NCI-H2171 (cell line): ENCODE data around the gene FYCO1.

ENCODE experiments used
- DNase-seq: peaks from one replicate; lab custom pipeline; 2025; lab: John Stamatoyannopoulos, UW

The FYCO1 gene

DNA sequence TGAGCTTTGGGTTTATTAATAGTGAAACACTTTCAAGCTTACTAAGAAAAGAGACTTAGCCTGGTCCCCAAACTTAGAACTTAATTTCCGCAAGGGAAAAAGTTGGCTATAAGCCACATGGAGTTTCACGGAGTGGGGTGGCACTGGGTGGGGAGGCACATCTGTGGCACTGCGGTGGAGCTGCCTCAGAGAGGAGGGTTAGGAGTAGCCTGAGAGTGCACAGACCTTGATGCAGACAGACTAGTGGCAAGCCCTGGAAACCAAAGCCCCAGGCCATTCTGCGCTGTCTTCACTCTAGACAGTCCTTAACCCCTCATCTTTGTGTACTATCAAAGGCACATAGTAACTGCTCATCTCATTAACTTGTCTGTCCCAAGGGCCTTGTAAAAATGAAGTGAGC is 30.4 kb downstream of the FYCO1 start:
- no peak for DNase-seq

DNA sequence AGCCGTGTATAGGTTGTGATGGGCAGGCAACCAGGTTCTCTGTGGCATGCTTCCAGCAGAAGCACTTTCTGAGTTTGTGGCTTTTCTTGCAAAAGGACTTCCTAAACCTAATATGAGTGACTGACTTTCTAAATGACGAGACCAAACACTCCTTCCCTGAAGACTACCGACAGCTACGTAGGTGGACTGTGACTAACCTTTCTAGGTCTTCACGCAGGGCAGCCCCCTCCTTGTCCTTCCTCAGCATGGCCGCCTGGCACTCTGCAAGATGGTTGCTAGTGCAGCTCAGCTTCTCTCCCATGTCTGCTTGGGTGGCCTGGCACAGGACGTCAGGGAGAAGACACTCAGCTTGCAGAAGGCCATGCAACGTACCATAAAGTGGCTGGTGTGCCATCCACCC is 31.5 kb downstream of the FYCO1 start:
- DNase-seq, result no peak

DNA sequence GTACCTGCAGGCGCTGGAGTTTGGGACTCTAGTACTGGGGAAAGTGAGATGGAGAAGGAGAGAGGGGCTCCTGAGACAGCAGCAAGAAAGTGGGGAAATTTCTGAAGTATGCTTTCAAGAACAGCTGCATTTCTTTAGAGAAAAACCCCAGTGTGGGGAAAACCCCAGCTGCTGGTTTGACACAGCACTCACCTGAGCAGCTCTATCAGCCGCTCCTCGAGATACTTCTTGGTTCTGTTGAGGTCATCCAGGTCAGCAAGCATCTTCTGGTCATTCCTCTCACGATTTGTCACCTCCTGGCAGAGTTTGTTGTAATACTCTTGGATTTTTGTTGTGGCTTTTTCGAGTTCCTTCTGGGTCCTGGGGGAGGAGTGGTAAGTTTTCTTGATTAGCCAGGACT is 33.6 kb downstream of the FYCO1 start:
- no peak for DNase-seq

DNA sequence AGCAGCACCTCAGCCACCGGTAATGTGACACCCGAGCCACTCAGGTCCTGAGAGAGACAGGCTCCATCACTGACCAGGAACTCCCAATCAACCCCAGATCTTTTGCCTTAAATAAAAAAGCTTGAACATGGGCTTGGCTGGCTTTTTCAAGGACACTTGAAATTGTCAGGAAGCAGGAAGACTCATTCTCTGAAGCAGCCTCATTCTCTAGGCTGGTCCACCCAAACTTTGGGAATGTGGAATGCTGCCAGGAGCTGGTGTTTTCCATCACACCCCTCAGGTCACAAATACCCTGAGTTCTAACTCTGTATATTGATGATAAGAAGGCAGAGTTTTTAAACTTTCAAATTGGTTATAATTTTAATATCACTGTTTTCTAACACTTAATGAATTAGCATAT is 35.3 kb downstream of the FYCO1 start:
- no peak for DNase-seq

DNA sequence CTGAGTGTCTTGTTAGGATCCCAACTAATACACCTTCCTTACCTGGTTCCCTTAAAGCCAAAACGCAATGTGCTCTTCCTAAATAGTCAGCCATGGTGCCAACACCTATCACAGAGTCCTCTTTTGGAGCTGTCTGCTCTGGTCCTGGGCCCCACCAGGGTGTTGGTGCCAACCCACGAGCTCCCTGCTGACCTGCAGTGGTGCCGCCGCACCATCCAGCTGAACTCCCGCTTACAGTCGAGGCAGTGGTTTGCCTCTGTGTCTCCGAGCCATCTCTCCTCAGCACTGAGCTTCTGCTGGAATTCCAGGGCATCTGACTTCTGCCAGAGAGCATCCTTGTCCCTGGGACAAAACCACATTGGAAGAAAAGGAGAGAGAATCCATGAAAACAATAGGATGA is 36.4 kb downstream of the FYCO1 start:
- DNase-seq, result no peak

DNA sequence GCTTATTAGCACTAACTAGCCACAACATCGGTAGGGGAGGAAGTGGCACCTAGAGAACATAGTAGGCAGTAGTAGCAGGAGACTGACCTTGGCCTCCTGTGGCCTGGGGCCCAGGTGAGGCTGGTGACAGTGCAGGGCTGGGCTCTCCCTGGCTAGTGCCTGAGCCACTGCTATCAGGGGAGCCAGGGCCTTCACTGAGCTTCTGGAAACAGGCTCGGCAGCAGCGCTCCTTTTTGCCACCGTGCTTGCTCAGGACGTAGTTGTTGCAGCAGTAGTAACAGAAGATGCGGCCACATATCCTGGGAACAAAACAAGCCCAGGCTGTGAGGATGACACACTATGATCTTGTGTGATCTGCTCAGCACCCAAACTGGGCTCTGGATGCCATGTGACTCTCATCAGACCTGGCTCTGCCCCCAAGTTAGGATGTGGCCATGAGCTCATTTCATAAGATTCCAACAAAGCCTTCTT is 37.3 kb downstream of the FYCO1 start:
- DNase-seq, result no peak

DNA sequence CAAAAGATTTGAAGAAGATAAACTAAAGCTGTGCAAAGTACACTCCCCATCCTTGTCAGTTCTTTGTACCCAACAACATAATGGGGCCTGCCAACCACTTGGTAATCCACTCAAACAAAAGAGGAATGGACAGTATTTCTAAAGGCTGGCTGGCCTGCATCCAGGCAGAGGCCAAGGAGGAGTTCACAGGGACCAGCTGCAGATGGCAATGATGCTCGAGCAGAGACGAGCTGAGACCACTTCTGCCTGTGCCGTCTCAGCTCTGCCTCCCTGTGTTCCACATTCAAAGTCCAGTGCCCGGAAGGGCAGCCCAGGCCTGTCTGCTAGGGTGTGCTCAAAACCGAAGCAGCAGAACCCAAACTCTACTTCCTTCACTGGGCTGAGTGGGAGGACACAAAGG is 38.0 kb downstream of the FYCO1 start:
- no peak for DNase-seq

DNA sequence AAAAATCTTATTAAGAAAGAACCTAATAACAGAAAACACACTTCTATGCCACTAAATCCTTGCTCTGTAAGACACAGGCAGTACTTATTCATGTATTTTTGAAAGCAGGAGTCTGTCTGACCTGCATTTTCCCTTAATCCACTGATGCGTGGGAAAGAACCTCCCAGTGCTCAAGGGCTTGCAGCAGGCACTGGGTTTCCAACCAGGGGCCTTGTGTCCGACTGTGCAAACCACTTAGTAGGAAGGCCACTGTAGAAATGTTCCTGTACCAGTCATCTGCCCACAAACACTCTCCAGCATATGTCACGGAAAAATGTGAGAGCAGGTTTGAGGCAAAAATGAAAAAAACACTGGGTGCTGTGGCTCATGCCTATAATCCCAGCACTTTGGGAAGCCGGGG is 39.9 kb downstream of the FYCO1 start:
- no peak for DNase-seq

DNA sequence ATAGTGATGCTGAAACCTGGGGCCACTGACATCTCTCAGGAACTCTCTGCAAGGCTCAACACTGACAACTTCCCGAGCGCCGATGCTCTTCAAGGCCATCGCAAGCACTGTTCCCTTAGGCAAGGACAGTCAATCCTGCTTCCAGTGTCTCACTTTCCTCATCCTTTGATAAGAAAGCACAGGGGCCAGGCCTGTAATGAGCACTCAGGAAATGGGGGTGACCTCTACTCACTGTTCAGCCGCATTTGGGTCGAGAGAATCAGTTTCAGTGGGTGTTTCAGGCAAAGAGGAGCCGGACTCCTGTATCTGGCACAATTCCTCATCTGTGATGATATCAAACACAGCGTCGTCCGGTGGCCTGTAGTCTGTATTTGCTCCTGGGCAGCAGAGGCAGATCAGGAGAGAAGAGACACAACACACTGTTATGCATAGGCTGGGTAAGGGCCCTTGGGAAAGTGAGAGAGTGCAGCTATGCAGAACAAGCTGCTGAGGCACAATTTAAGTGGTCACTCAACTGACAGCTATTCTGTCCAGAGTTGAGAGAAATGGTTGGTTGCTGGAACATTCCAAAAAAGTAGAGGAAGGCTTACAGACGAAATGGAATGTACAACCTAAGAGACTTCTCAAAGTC is 40.5 kb downstream of the FYCO1 start:
- no peak for DNase-seq

DNA sequence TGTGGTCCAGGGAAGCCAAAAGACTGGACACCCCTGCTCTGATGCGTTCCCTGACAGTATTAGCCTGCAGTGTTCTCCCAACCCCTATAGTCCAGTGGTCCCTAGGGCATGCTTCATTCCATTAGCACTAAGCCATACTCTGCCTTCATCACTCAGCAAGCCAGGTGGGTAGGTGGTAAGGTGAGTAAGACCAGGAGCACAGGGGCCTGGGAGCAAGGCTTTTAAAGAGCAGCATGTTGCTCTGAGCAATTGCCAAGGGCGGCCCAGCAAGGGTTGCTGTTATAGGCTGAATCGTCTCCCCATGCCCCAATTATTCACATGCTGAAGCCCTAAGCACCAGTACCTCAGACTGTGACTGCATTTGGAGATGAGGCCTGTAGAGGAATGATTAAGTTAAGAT is 41.3 kb downstream of the FYCO1 start:
- no peak for DNase-seq

DNA sequence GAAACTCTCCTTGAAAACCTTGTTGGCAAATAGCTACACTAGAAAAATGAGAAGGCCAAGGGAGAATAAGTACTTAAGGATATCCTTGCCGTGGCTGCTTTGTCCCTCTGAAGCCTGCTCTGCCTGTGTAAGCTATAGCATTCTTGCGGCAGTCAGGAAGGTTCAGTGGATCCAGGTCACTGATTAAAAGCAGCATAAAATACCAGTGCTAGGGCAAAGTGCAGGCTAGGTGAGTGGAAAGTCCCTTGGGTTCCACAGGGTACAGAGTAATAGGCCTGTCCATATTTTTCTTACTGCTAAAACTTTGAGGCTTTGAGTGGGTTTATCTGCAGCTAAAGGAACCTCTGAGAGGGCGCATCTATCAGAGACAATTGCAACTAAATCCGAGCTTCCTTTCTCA is 42.1 kb downstream of the FYCO1 start:
- no peak for DNase-seq

DNA sequence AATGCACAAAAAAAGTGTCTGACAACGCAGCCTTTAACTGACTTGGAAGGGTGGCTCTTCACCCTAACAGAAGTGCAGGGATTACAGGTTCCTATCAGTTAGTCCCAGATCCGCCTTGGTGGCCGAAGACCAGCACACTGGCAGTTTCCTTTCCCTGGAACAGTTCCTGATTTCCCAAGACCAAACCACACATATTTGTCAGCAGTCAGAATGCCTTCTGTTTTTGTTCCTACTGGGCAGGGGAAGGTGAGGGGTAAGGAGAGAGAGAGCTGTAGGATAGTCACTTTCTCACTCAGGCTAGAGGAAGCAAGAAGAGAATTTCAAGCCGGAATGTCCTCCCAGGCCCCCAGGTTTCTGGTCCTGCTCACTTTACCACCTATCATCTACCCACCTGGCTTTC is 43.2 kb downstream of the FYCO1 start:
- DNase-seq, result no peak

DNA sequence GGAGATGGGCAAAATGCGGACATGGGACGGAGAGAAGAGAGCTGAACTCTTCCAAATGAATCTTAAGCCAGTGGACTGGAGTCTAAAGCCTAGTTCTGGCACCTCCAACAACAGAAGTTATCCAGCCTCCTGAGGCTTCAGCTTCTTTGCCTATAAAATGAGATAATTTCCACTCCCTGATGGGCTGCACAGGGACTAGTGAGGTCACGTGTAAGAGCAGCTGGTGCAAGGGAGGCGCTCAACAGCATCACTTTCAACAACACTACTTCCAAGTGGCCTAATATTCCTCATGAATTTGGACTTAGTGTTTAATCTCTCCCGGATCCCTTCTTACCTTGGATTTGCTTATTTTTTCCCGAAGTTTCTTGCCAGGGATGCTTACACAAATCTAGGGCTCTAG is 43.7 kb downstream of the FYCO1 start:
- no peak for DNase-seq

DNA sequence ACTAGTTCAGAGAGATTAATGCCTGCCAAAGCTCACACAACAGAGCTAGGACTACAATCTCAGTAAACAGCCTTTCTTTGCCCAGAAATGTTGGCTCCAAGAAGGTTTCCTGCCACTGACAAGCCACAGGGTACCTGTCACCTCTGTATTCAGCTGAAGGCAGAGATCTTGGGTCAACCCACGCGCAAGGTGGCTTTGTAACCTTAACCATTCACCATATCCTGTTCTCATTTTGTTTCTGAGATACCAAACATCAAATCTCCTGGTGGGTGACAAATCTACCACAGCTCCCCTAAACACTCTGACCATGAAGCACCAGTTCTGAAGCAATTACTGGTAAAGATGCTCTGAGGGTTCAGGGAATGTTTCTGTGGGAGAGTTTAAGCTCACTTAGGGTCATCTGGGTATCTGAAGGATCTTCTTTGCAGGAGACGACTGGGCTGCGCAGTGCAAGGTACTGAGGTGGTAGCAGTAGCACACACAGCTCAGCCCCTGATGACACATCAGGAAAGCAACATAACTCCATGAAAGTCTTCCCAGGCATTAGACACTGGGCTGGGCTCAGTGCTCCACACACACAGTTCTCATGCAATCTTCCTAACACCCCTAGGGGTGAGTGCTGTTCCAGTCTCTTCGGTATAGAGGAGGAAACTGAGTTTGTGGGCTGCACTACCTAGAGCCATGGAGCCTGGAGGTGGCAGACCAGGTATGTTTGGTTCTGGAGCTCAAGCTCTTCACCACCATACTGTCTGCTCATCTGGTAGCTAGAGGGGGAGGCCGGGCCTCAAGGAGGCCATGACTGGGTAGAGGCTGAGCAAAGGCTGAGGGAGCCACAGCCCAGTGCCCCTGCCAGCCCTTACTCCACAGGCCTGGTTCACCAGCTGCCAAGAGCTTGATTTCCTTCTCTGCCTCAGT is 44.7 kb downstream of the FYCO1 start:
- DNase-seq, result no peak

DNA sequence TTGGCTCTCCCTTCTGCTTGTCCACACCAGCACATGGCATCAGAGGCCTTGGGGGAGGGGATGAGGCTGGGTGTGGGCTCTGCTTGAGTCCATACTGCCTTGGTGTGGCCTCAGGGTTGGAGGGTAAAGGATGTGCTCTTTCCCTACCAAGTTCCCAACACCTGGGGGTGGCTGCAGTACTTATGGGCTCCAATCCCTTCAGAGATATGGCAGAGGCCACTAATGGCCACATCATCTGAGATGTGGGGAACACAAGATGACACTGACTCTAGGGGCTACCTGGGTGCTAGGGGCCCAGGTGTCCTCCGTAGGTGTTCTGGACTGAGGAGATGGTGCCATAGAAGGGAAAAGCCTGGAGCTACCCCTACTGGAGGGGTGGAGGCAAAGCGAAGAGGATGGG is 45.5 kb downstream of the FYCO1 start:
- DNase-seq, result no peak

DNA sequence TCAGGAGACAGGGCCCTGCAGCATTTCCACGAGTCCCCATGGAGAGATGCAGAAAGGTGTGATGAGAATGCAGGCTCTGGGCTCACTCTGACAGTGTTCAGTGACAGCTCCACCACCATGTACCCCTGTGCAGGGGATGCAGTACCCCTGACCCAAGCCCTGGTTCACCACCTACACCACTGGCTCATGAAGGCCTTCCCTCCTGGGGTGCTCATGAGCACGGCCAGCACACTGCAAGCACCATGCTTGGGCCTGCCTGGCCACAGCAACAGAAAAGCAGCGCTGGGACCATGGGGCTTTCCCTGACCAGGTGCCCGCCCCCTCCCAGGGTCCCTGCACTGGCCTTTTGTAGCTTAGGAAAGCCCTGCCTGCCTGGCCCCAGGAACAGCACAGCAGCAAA is 46.2 kb downstream of the FYCO1 start:
- no peak for DNase-seq

DNA sequence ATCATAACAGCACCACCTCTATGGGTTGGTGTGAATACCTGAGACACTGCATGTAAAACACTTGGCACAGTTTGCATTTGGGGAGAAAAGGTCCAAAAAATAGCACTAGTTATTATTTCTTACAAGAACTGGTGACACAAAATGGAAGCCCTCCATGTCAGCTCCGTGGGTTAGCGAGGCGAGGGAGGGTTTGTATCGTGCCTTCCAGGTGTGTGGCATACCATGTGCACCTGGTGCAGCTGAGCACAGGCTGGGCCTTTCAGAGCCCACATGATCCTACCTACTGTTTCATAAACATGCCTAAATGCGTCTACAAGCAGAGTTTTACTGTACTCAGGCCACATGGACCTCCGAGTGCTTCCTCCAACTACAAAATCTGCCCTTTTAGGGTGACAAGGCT is 46.7 kb downstream of the FYCO1 start:
- DNase-seq, result no peak

DNA sequence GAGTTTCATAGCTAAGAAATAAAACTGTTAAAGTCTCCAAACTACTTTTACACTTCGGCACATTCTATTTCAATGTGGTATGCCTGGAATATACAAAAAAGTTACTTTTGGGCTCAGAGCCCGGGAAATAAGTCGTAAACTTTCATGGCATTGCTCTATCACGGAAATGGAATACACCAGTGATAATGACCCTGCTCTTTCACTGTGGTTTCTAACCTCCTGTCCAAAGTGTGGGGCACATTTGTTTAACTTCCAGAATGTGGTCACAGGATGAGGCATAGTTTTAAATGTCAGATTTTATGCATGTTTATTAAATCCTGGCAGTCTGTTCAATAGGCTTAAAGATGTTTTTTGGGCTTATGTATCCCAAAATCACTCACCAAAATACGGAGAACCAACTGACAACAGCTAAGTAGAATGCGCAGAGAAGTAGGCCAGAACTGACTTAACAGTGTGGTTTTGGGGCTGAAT is 47.3 kb downstream of the FYCO1 start:
- no peak for DNase-seq

DNA sequence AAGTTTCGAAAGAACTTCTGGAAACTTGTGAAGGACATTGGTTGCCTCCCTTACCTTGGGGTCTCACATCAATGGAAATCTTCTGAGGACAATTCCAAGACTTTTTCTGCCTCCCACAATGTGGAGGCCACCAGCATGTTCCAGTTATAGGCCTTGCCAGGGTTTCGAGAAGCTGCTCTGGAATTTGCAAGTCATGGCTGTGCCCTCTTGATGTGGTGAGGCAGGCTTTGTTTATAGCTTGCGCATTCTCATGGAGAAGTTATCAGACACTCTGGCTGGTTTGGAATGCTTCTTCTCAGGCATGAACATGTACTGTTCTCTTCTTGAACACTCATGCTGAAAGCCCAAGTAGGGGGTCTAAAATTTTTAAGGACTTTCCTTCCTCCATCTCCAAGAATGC is 48.3 kb downstream of the FYCO1 start:
- DNase-seq, result no peak

DNA sequence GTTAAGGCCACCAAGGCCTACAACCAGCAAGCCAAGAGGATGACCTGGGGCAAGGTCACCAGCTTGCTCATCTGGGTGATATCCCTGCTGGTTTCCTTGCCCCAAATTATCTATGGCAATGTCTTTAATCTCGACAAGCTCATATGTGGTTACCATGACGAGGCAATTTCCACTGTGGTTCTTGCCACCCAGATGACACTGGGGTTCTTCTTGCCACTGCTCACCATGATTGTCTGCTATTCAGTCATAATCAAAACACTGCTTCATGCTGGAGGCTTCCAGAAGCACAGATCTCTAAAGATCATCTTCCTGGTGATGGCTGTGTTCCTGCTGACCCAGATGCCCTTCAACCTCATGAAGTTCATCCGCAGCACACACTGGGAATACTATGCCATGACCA is 48.7 kb downstream of the FYCO1 start:
- DNase-seq, result no peak

DNA sequence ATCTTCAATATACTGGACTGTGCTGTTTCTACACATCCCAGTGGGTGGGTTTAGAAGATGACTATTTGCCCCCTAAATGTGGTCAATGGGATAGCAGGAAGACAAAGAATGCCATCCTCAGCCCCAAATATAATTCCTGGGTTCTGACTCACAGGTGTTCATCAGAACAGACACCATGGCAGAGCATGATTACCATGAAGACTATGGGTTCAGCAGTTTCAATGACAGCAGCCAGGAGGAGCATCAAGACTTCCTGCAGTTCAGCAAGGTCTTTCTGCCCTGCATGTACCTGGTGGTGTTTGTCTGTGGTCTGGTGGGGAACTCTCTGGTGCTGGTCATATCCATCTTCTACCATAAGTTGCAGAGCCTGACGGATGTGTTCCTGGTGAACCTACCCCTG is 49.3 kb downstream of the FYCO1 start:
- DNase-seq, result no peak

DNA sequence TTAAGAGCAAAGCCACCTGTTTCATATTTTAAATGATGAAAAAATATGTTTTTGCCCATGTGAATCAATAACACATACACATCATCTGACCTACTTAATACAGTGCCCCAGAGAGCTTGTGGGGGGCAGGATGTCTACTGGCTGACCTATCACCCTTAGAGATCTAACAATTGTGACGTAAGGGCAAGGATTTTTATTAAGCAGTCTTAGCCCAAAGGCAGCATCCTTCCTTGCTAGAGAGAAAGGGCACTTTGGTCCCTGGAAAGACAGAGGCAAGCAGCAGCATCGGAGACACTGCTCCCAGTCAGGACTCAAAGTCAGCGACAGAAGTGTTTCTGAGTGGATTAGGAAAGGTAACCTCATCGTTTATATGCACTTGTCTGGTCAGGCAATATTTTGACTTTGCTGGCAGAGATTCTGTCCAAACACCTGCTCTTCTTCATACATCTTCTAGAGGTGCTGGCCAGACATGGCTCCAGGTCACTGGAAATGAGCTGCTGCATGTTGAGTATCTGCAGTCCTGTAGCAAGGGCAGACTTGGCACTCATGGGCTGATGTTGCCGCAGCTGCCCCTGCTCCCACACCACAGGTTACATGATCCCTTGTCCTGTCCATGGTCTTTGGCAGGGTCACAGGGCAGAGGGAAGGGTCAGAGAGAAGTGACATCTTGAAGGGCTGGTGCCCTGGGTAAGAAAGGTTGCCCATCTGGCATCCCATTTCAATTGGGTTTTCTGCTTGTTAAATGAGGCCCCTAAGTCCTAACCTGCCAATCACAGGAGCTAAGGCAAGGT is 50.6 kb downstream of the FYCO1 start:
- DNase-seq, result no peak
